Nephron progenitor cell (in vitro differentiated cells): ENCODE results near the gene PLCL1.

ENCODE experiments used
- DNase-seq: peaks from one replicate; pipeline ENCODE4 v3.0.0; 2021
- H3K27ac Mint-ChIP-seq: 2 replicates; pipeline ENCODE4 v1.8.0; 2021; ENCODE audit warnings: mild to moderate bottlenecking, moderate library complexity, mixed read lengths
- H3K27me3 Mint-ChIP-seq: 2 replicates; pipeline ENCODE4 v1.8.0; 2021; ENCODE audit warnings: mild to moderate bottlenecking, low read depth, mixed read lengths; ENCODE audit not compliant: poor library complexity
- H3K36me3 Mint-ChIP-seq: 2 replicates; pipeline ENCODE4 v1.8.0; 2021; ENCODE audit warnings: low read depth, mixed read lengths
- H3K4me1 Mint-ChIP-seq: 2 replicates; pipeline ENCODE4 v1.8.0; 2021; ENCODE audit warnings: mixed read lengths
- H3K4me3 Mint-ChIP-seq: 2 replicates; pipeline ENCODE4 v1.8.0; 2021; ENCODE audit warnings: mild to moderate bottlenecking, moderate library complexity, mixed read lengths
- H3K9me3 Mint-ChIP-seq: 2 replicates; pipeline ENCODE4 v1.8.0; 2021; ENCODE audit warnings: mild to moderate bottlenecking, moderate library complexity, mixed read lengths
- CTCF ChIP-seq: fragments of 200-600 bp; sonication (generic); IDR thresholded peaks from 2 replicates; pipeline ENCODE4 v1.5.0; 2021; ENCODE audit warnings: antibody characterized with exemption

The PLCL1 gene

DNA sequence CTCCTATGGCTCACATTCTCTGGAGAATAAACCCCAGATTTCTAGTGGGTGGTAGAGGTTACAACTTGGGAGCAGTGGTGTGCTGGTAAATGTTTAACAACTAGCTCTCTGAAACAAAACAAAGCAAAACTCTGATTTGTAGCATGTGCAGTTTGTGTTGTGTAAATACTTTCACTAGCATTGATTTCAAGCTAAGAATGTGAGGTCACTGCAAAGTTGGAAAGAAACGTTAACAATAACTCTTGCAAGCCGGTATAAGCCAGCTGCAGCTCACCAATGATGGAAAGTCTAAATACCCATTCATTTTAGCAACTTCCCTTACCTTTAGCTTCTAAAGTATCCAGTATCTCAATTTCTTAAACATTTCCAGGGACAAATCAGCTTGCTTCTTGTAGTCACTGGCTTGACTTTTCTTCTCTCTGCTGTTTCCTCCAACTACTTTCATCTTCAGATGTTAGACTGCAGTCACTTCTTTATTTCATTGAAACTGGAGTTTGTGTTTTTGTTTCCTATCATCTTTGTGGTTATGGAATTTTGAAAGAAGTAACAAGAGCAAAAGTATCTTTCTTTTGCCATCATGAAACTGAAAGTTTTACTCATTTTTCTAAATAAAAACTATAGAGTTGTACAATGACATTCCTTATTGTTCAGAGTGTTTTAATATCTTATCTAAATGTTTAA is 140.2 kb downstream of the PLCL1 start:
- Mint-ChIP-seq H3K9me3 (no peaks in the 10 kb centered on the region), H3K36me3 (no peaks in the 10 kb centered on the region), H3K27ac (no peak overlapping the region), H3K4me1 (no peaks in the 10 kb centered on the region), H3K27me3 (no peaks in the 10 kb centered on the region), H3K4me3 (no peak overlapping the region)
- DNase-seq, result no peak
- TF ChIP-seq CTCF, result no peak

- no peak overlapping the region for H3K4me3 Mint-ChIP-seq
- no peaks in the 10 kb centered on the region for H3K9me3 Mint-ChIP-seq
- H3K27me3 Mint-ChIP-seq, result no peaks in the 10 kb centered on the region
- no peaks in the 10 kb centered on the region for H3K4me1 Mint-ChIP-seq
- TF ChIP-seq CTCF, result no peak
- no peak overlapping the region for H3K27ac Mint-ChIP-seq
- H3K36me3 Mint-ChIP-seq, result no peaks in the 10 kb centered on the region
- no peak for DNase-seq
Measured at GRCh38 chr2:197946562-197946961, 142.2 kb downstream of the PLCL1 start.

GRCh38 chr2:197947219-197947757 is 142.9 kb downstream of the PLCL1 start:
- Mint-ChIP-seq H3K27ac (no peak overlapping the region), H3K4me1 (peaks cover 6% of the 10 kb centered on the region), H3K4me3 (no peak overlapping the region), H3K36me3 (no peaks in the 10 kb centered on the region), H3K27me3 (no peaks in the 10 kb centered on the region), H3K9me3 (no peaks in the 10 kb centered on the region)
- no peak for DNase-seq
- TF ChIP-seq CTCF, result no peak

DNA sequence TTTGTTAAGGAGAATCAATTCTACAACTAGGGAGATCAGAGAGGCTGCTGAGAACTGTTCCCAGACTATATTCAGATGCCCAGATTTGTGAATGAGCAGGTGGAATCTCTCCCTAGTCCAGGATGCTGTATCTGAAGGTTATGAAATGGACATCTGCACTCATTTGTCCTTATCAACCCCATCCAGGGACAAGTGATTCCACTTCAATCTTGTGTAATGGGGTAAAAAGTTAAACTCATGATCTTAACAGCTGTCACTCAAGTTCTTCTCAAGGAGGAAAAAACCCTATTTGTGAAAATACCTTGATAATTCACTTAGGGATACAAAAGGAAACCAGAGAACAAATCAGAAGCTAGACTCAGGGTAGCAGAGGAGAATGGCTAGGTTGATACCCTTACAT is 144.8 kb downstream of the PLCL1 start:
- no peaks in the 10 kb centered on the region for H3K9me3 Mint-ChIP-seq
- DNase-seq, result no peak
- peaks cover 6% of the 10 kb centered on the region for H3K4me1 Mint-ChIP-seq
- H3K27ac Mint-ChIP-seq, result no peak overlapping the region
- no peaks in the 10 kb centered on the region for H3K27me3 Mint-ChIP-seq
- TF ChIP-seq CTCF, result no peak
- no peak overlapping the region for H3K4me3 Mint-ChIP-seq
- H3K36me3 Mint-ChIP-seq, result no peaks in the 10 kb centered on the region

DNA sequence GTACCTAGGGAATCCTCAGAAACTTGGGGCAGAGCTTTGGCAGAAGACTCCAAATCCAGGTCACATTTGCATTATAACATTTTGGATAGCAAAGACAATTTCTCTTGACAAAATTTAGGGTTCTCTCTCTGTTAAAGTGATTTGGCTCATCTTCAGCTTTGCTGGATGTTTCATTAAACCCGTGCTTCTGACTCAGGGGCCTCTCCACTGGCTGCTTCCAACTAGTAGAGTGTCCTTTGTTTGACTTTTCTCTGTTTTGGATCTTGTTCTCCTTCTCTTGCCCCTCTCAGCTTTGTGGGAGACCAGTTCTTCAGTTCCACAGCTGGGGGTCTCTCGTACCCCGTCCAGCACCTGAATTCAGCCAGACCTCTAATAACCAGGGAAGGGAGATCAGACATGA is 145.6 kb downstream of the PLCL1 start:
- H3K9me3 Mint-ChIP-seq, result no peaks in the 10 kb centered on the region
- no peak overlapping the region for H3K27ac Mint-ChIP-seq
- no peaks in the 10 kb centered on the region for H3K36me3 Mint-ChIP-seq
- no peak overlapping the region for H3K4me3 Mint-ChIP-seq
- no peak for DNase-seq
- TF ChIP-seq CTCF, result no peak
- no peaks in the 10 kb centered on the region for H3K27me3 Mint-ChIP-seq
- H3K4me1 Mint-ChIP-seq, result peaks cover 6% of the 10 kb centered on the region

- H3K27ac Mint-ChIP-seq, result no peak overlapping the region
- H3K27me3 Mint-ChIP-seq, result peaks cover 3% of the 10 kb centered on the region
- peaks cover under 1% of the 10 kb centered on the region for H3K9me3 Mint-ChIP-seq
- no peaks in the 10 kb centered on the region for H3K36me3 Mint-ChIP-seq
- H3K4me3 Mint-ChIP-seq, result no peak overlapping the region
- TF ChIP-seq CTCF, result no peak
- peaks cover 6% of the 10 kb centered on the region for H3K4me1 Mint-ChIP-seq
- DNase-seq, result no peak
Measured at GRCh38 chr2:197950724-197951123, 146.3 kb downstream of the PLCL1 start.
